Measurements from ENCODE around the gene RBFOX2.
"Not testable (repeated sequence)": the region's sequence is repeated elsewhere in the genome, so short reads cannot be mapped to it uniquely, and the experiment has no call there.

The RBFOX2 gene

GRCh38 chr22:35806668-35807067, 222.0 kb downstream of the RBFOX2 start:
- not testable (repeated sequence) for DNase-seq

GRCh38 chr22:35805466-35805865, 223.2 kb downstream of the RBFOX2 start:
- DNase-seq: no peak

- DNase-seq: no peak
These were observed 224.2 kb downstream of the RBFOX2 start for GRCh38 chr22:35804421-35804820.

- no peak for DNase-seq
These were observed 225.7 kb downstream of the RBFOX2 start for GRCh38 chr22:35802885-35803284.

- not testable (repeated sequence) for DNase-seq
These were observed 227.3 kb downstream of the RBFOX2 start for GRCh38 chr22:35801301-35801700.

- DNase-seq: no peak
These were observed 229.5 kb downstream of the RBFOX2 start for GRCh38 chr22:35799150-35799549.

GRCh38 chr22:35797411-35797810, 231.2 kb downstream of the RBFOX2 start:
- no peak for DNase-seq

GRCh38 chr22:35795476-35795875, 233.1 kb downstream of the RBFOX2 start:
- no peak for DNase-seq

GRCh38 chr22:35792506-35792905, 236.1 kb downstream of the RBFOX2 start:
- DNase-seq: no peak

GRCh38 chr22:35791788-35792187, 236.8 kb downstream of the RBFOX2 start:
- DNase-seq: not testable (repeated sequence)

GRCh38 chr22:35785181-35785923, 243.3 kb downstream of the RBFOX2 start:
- no peak for DNase-seq

GRCh38 chr22:35784633-35785032, 244.0 kb downstream of the RBFOX2 start:
- DNase-seq: no peak

- no peak for DNase-seq
These were observed 244.5 kb downstream of the RBFOX2 start for GRCh38 chr22:35783943-35784614.

- no peak for DNase-seq
These were observed 246.1 kb downstream of the RBFOX2 start for GRCh38 chr22:35782504-35782903.

GRCh38 chr22:35781898-35782297, 246.7 kb downstream of the RBFOX2 start:
- DNase-seq: no peak

- DNase-seq: no peak
These were observed 251.2 kb downstream of the RBFOX2 start for GRCh38 chr22:35777335-35777975.

- DNase-seq: no peak
These were observed 253.3 kb downstream of the RBFOX2 start for GRCh38 chr22:35775339-35775738.

- no peak for DNase-seq
These were observed 258.6 kb downstream of the RBFOX2 start for GRCh38 chr22:35769974-35770373.

- no peak for DNase-seq
These were observed 261.7 kb downstream of the RBFOX2 start for GRCh38 chr22:35766654-35767580.

GRCh38 chr22:35761037-35761436, 267.6 kb downstream of the RBFOX2 start:
- no peak for DNase-seq

- no peak for DNase-seq
These were observed 270.2 kb downstream of the RBFOX2 start for GRCh38 chr22:35758394-35758793.

GRCh38 chr22:35756722-35757121, 271.9 kb downstream of the RBFOX2 start:
- DNase-seq: no peak

GRCh38 chr22:35754761-35755160, 273.9 kb downstream of the RBFOX2 start:
- no peak for DNase-seq

Data from CD4-positive, alpha-beta T cell treated with Interferon alpha-2 for 1 hour (primary cell).